Upper lobe of left lung (tissue), 4 donors: ENCODE data around the gene IFNA1.

ENCODE experiments used
- CTCF ChIP-seq, 6 experiments: fragments of 450-650 bp in 4 of 6; fragments of 200-600 bp in 2 of 6; sonication (generic) in 2 of 6; IDR thresholded peaks; one replicate each; pipeline ENCODE4 v1.5.1; 2016 to 2019; ENCODE audit warnings: antibody characterized with exemption in 6 of 6
- POLR2A ChIP-seq, 4 donors: fragments of 450-650 bp; IDR thresholded peaks; one replicate each; pipeline ENCODE4 v1.5.1; 2016 to 2017; ENCODE audit warnings: antibody characterized with exemption in 4 of 4, mild to moderate bottlenecking in 2 of 4

DNA sequence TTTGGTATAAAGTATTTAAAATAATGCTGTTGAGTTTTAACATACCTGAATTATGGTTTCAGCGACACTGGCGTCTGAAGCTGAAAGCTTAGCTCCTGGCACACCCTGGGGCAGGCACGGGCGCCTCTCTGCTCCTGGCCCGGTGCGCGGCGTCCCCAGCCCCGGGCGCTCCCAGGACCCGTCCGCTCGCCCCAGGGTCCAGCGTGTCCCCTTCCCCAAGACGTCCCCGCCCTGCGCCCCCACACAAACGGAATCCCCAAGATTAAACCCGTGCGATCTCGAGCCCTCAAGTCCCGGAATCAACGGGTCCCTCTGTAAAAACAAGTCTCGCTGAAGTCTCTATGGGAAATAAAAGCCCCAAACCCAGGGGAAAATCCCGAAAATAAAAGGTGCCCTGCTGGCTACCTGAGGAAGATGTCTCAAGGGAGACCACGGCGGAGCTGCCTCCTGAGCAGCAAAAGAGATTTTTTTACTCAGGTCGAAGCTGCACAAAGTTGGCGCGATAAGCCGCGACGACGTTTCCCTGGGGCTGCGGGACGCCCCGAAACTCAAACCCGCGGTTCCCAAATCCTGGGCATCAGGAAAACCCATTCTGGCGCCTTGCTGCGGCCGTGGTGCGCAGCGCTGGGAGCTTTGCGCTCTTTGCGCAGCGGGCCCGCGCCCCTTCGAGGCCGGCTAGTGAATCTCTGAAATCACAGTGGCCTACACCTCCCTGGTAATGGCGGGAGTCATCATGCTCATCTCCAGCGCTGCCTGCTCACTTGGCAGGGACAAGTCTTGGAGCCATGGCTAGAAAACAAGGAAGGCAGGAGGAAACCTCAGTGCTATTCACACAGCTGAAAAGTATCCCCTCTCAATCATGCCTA lies 37.6 kb upstream of the IFNA1 start:
- TF ChIP-seq CTCF (IDR thresholded peaks at IDR 0.05) (no peak), POLR2A (IDR thresholded peaks at IDR 0.05) (no peak)
